ENCODE data around the gene LRRC10B.

Gene LRRC10B

DNA sequence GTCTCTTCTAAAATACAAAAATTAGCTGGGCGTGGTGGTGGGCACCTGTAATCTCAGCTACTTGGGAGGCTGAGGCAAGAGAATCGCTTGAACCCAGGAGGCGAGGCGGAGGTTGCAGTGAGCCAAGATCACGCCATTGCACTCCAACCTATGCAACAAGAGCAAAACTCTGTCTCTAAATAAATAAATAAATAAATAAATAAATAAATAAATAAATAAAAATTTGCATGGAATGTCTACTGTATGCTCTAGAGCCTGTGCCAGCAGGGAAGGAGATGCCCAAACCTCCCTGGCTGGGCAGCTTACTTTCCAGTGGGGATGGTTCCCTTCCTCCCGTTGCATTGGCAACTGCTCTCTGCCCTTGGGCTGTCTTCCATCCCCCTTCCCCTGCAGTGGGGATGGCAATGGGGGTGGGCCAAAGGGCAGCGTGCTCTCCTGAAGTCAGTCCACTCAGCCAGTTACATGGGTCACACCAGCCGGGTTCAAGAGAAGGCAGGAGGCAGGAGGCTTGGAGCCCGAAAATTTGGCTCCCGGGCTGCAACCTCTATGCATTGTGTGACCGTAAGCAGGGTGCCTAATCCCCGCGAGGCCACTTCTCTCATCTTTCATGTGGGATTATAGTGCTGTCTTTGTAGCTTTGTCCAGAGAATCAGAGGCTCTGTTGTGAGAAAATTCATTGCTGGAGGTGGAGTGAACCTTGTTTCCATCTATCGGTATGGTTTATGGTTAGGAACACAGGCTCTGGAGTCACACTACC, 1.4 kb upstream of the LRRC10B start:
- in situ Hi-C loops (cut with HindIII; ENCODE audit: low sequenced_read_pairs) = no loop called here

DNA sequence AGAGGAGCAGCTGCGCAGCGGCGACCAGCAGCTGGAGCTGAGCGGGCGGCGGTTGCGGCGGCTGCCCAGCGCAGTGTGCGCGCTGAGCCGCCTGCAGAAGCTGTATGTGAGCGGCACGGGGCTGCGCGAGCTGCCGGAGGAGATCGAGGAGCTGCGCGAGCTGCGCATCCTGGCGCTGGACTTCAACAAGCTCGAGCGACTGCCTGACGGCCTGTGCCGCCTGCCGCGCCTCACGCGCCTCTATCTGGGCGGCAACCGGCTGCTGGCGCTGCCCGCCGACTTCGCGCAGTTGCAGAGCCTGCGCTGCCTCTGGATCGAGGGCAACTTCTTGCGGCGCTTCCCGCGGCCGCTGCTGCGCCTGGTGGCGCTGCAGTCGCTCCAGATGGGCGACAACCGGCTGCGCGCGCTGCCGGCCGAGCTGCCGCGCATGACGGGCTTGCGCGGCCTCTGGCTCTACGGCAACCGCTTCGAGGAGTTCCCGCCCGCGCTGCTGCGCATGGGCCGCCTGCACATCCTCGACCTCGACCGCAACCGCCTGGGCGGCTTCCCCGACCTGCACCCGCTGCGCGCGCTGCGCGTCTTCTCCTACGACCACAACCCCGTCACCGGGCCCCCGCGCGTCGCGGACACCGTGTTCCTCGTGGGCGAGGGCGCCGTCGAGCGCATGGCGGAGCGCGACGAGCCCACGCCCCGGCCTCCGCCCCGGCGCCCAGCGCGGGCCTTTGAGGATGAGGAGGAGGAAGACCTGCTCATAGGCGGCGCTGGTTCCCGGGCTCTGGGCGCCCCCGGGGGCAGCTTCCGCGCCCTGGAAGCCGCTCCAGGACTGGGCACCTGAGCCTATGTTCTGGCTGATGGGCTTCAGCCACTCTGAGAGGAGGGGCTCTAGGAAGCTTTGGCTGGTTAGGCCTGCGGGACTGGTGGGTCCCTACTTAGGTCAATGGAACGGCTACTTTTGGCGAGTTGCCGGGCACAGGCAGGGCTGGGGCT, 787 bp downstream of the LRRC10B start:
- in situ Hi-C loops (cut with HindIII; ENCODE audit: low sequenced_read_pairs) = no loop called here

DNA sequence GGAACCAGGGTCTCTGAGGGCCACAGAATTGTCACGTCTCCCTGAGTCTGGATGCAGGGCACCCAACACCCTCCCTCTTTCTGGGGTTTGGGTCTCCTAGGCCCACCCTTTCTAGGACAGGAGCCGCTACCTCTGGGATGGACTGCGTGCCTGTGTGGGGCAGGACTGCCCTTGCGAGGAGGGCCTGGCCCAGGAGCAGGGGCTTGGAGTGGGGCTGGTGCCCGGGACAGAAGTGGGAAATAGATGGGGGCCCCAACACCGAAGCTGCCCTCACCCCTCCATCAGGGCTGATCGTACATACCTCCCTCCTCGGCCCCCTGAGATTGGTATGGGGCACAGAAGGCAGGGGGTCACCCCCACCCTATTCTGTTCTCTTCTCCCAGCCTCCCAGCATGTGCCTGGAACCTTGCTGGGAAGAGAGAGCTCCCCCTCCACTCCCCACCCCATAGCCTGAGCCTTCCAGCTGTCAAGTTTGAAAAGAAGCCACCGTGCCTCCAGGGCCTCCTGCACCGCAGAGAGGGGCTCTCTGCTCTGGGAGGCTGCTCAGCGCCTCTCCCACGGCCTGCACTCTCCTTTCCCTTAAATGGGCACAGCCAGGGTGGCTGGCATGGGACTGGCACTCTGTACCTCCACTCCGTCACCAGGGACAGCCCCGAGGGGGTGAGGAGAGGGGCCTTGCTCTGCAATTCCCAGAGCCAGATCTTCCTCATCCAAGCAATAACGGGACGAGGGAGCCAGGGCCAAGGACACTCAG, 1.8 kb downstream of the LRRC10B start:
- in situ Hi-C loops (cut with HindIII; ENCODE audit: low sequenced_read_pairs) = no loop called here

DNA sequence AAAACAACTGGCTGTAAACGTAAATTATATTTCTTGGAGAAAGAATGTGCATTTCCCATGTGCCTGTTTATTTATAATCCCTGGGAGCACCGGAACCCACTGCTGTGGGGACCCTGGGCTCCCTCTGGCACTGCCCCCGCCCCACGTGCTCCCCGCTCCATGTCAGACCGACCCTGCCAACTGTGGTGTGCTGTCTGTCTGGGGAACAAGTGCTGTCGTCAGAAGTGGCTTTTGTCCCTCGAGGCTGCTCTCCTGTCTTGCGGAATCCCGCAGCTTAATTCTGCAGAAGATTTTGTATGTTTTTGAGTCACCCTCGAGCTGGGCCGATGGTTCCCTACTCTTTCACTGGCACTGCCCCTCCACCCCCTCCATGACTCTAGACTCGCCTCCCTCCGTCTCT, 2.4 kb downstream of the LRRC10B start:
- in situ Hi-C loops (cut with HindIII; ENCODE audit: low sequenced_read_pairs) = no loop called here

DNA sequence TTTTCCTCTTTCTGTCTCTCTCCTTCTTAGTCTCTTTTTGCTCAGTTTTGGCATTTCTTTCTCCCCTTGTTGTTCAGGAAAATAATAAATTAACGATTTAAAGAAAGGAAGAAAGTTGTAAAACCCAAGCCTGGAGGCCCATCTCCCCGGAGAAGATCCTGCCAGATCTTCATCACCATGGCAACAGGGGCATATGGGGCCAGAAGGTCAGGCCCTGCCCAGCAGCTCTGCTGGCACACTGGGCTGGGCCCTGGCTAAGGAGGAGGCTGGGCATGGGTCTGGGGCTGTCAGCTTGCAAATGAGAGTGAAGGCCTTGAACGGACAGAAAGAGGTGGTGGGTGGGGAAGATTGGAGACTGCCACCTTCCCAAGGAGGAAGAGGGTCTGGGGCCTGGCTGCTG, 2.8 kb downstream of the LRRC10B start:
- in situ Hi-C loops (cut with HindIII; ENCODE audit: low sequenced_read_pairs) = no loop called here

DNA sequence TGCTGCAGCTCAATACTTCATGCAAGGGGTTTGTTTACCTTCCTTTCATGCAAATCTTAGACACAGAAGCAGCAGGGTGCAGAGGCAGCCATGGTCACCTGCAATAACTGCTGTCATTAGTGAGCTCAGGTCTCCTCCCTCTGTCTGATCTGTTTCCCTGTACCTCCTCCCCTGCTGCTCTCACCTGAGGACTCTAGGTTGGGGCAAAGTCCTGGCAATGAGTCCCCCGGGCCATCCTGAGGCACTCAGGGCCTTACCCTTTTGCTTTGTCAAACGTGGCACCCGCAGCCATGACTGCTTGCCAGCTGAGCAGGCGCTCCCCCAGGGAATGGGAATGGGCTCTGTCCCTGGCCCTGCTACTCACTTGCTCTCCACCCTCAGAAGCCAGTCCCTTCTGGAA, 3.9 kb downstream of the LRRC10B start:
- in situ Hi-C loops (cut with HindIII; ENCODE audit: low sequenced_read_pairs) = no loop called here

DNA sequence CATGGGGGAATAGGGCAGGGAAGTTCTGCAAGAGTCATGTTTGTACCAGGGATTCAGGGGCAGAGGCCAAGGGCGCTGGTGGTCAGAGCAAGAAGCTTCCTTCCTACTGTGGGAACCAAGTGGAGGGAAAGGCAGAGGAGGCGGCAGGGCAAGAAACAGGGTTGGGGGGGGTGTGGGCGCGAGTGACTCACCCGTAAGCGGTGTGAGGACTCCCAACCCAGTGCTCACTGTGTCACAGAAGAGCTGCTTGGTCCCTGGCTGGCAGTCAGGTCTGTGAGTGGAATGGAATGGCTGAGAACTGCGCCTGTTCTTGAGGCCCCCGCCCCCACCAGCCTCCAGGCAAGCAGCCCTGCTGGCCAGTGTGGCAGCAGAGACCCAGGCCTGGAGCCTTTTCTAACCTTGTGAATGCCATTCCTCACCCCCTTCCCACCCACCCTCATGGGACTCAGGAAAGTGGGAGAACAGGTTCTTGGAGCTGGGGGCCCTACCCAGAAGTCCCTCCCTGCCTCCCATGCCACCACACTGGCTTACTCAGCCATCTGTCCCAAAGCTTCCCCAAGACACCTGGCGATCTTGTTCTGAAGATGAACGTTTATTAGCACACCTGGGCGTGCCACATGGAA, 4.7 kb downstream of the LRRC10B start:
- in situ Hi-C loops (cut with HindIII; ENCODE audit: low sequenced_read_pairs) = no loop called here

DNA sequence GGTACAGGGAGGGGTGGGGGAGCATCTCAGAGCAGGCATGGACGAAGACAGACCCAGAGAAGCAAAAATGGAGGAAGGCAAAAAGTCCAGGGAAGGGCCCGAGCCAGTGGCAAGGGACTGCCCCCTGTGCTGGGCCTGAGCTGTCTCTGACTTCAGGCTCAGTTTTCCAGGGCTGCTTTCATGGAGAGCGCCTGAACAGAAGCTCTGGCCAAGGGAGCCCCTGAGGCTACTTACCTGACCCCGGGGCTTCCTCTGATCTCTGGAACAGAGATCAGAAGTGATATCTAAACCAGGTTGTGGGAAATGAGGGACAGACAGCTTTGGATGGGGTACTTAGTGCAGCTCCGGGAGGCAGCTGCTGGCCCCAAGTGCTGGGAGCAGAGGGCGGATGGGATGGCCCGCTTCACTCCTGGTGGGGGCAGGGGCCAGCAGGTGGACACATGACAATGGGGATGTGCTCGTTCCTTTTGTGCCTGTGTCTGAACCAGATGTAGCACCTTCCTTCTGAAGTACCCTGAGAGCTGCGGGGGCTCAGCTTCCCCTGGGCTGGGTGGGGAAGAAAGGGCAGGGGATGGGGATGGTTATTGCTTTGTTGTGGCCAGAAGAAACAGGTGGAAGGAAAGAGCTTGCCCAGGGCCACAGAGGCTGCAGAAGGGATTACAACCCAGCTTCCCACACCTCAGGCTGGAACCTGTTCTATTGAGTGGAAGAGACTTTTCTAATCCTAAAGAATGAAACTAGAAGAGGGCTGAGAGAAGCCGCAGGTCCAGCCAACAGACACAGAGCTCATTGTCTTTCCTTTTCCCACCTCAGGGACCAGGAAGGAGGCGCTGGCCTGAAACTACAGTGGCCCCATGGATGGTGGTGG, 5.7 kb downstream of the LRRC10B start:
- in situ Hi-C loops (cut with HindIII; ENCODE audit: low sequenced_read_pairs) = no loop called here

DNA sequence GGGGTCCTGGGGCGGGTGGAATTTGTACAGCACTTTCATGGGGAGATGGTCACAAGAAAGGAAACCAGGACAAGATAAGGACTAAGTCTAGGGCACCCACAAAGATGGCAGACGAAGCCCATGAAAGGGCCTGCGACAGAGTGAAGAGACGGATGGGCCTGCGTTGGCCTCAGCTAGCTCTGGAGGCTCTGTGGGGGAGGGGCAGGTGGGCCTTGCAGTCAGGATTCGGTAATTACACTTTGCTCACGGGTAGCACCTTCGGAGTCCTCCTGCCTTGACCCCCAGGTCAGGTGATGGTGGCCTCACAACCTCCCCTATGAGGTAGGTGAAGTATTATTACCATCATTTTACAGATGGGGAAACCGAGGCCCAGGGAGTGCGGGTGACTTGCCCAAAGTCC, 7.1 kb downstream of the LRRC10B start:
- in situ Hi-C loops (cut with HindIII; ENCODE audit: low sequenced_read_pairs) = no loop called here

DNA sequence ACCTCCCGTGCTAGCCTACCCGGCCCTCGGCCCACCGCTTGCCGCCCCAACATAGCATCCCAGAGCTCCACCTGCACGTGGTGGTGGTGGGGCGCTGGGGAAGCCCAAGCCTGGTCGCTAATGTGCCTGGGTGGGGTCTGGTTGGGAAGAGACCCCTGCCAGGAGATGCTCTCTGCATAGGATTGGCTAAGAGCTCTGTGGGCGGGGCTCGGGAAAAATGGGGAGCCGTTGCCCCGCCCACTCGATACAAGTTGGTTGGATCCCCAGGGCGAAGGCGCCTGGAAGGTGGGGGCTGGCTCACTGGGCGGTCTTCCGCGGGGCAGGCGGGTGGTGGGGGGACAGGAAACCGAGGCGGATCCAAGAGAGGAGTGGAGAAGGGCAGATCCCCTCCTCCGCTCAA, 7.6 kb downstream of the LRRC10B start:
- in situ Hi-C loops (cut with HindIII; ENCODE audit: low sequenced_read_pairs) = no loop called here

DNA sequence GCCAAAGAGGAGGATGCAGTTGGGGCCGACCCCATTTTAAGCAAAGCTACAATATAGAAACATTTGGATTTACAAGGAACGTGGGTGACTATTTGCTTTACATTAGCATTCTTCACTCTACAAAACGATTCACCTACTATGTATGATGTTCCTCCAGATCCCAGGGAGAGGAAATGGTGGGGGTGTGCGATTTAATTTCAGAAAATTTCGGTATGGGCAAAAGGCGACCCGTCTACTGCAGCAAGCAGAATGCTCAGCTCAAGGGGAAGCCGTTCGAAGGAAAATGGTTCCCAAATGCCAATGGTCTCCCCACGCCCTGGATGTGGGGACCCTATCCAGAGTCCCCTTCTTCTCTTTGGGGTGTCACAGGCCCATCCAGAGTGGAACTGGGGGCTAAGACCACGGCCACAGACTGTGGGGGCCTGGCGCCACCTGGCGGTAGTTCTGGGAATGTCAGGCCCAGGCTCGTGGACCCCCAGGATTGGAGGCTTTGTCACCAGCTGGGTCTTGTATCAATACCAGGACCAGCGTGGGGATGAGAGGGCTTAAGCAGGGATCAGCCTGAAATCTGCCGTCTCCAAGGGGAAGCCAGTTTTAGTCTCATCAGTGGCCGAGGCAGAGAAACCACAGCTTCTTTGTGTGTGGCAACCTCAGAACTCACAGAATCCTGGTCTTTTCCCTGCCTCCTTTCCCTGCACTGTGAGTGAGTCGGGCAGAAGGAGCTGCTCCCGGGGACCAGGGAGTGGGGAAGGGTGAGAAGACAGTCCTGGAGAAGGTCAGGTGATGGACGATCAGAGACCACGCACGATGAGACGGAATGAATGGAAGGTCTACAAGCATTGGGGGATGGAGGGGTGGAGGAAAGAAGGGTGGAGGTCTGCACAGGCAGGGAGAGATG, 8.4 kb downstream of the LRRC10B start:
- in situ Hi-C loops (cut with HindIII; ENCODE audit: low sequenced_read_pairs) = no loop called here

DNA sequence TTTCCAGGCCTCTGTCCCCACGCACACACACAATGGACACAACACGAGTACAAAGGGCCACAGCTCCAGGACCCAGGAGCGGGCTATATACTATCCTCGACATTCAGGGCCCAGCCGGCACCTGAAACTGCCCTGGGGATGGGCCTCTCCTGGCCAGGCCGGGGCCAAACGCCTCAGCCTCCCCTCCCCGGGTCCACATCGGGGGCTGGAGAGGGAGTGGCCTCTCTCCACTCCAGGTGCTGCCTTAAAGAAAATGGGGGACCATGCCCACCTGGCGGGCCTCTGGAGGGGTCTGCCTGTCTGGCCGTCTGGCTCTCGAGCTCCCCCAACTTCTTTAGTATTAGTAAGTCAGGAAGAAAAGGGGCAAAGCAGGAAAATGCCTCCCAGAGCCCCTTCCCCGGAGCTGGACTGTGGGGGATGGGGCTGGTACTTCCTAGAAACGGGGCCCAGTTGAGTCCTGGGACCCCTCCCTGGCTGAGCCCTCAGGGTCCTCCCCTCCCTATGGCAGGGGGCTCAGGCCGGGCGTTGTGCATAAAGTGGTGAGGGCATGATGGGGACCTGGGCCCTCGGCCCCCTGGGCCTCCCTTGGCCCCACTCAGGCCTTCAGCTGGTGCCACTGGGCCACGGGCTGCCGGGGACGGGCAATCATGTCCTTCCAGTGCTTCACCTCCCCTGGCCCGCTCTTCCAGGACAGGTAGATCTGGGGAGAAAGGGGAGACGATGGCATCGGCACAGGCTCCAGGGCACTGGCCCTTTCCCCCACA, 9.7 kb downstream of the LRRC10B start:
- in situ Hi-C loops (cut with HindIII; ENCODE audit: low sequenced_read_pairs) = no loop called here

DNA sequence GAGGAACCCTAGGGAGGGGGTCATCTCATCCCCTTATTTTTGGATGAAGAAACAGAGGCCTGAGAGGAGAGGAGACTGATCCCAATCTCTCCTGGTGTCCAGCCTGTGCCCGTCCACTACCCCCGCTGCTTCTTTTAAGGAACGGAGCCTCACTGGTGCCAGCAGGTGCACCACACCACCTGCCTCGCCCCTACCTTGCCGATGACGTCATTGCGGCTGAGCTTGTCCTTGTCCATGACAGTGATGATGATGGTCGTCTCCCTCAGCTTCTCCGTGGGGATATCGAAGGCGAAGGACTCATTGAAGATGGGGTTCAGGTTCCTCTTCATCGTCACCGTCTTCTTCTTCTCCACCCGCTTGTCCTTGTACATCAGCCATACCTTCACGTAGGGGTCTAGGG, 14.3 kb downstream of the LRRC10B start:
- in situ Hi-C loops (cut with HindIII; ENCODE audit: low sequenced_read_pairs) = loop anchor here (5.0 kb wide), 1 partner anchor 61 kb away; no protein-coding TSS in a partner anchor

DNA sequence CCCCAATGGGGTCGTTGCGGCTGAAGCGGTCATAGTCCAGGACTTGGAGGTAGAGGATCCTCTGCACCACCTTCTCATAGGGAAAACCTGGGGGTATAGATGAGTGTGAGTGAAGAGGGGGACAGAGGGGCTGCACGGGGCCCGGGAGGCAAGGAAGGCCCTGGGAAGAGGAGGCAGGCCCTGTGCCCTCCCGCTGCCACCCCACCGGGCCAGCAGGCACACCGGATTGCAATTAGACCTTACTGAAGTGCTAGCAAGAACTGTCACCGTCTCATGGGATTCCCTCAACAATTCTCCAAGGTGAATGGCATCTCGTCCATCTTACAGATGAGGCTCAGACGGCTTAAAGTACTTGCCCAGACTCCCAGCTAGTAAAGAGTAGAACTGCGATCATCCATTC, 15.9 kb downstream of the LRRC10B start:
- in situ Hi-C loops (cut with HindIII; ENCODE audit: low sequenced_read_pairs) = loop anchor here (5.0 kb wide), 1 partner anchor 62 kb away; no protein-coding TSS in a partner anchor

DNA sequence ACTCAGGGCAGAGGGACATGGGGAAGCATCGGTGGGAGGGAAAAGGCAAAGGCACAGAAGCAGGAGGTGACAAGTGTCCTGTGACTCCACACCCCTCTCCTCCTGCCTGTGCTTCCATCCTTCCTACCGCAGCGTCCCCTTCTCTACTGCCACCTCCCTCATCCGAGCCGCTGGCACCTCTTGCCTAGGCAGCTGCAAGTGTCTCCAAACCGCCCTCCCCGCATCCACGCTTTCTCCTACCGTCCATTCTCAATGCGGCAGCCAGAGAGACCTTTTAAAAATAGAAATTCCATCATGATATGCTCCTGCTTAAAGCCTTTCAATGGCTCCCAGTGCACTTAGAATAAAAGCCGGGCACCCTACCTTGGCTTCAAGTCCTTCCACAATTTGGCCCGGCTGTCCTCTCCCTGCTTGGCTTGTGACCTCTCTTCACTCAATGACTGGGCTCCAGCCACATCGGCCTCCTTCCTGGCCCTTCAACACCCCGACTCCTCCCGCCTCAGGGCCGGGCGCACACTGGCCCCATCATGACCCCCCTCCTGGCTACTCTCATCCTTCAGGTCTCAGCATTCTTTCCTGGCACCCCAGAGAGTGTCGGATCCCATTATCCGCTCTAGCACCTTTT, 16.5 kb downstream of the LRRC10B start:
- in situ Hi-C loops (cut with HindIII; ENCODE audit: low sequenced_read_pairs) = loop anchor here (5.0 kb wide), 1 partner anchor 63 kb away; no protein-coding TSS in a partner anchor

DNA sequence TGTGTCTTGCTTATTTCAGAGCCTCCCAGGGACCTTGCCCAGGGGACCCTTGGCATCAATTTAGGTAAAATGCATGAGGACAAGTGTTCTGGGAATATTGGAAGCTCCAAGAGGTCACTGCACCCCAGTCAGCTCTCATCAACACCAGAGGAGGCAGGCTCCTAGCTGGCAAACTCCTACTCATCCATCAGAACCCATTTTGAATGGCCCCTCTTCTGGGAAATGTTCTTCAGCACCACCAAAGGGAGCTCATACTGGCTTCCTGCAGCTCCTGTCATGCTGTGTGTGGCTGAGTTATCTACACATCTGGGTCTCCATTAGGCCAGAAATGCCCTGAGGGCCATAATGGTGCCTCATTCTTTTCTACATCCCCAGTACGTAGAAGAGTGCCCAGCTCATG, 17.7 kb downstream of the LRRC10B start:
- in situ Hi-C loops (cut with HindIII; ENCODE audit: low sequenced_read_pairs) = no loop called here

DNA sequence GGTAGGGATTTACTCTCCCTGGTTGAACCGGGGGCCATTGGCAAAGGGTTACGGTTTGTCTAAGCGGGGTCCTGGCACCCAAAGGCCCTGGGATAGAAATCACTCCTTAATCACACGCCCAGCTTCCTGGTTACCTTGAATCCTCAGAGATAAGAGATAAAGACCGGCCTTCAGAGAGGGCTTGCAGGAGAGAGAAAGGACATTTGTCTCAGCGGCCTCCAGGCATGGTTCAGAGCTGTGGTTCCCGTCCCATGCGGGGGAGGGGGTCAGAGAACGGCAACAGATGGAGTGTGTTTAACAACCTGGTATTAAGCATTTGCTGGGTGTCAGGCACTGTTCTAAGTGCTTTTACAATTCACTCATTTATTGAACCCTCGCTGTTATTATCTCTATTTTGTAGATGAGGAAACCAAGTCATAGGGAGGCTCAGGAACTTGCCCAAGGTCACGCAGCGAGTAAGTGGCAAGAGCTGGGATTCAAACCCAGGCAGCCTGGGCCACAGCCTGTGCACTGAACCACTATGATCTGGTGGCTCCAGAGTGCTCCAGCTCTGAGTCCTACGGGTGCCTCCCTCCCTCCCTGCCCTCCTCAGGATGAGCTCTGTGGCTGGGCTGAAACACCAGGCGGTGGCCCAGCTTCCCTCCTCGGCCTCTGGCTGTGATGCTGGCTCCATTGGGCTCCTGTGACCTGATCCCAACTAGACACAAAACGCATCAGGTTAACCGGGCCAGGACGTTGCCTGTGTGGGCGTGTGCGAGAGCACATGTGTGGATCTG, 18.6 kb downstream of the LRRC10B start:
- in situ Hi-C loops (cut with HindIII; ENCODE audit: low sequenced_read_pairs) = no loop called here
